NCI-H2227 (cell line): ENCODE results near the gene DLK2.
"Not testable (repeated sequence)": the region's sequence is repeated elsewhere in the genome, so short reads cannot be mapped to it uniquely, and the experiment has no call there.

ENCODE experiments used
- DNase-seq: peaks from one replicate; lab custom pipeline; 2025; ENCODE audit not compliant: unreplicated experiment; lab: John Stamatoyannopoulos, UW

Gene DLK2

GRCh38 chr6:43427406-43428111 lies 27.8 kb downstream of the DLK2 start, which contains the start of gene ABCC10:
Gene ABCC10, plus strand, starts transcription at chr6:43427541. Its CDS starts 438 bp downstream, at chr6:43427979.
- peak; percentile 94 for DNase-seq

- no peak for DNase-seq
Observed at GRCh38 chr6:43426928-43427405, 28.4 kb downstream of the DLK2 start.

- DNase-seq: not testable (repeated sequence)
Observed at GRCh38 chr6:43425083-43425482, 30.3 kb downstream of the DLK2 start.

GRCh38 chr6:43421831-43422230 lies 33.5 kb downstream of the DLK2 start:
- DNase-seq: no peak

- DNase-seq: no peak
Observed at GRCh38 chr6:43420012-43420709, 35.2 kb downstream of the DLK2 start.

- DNase-seq: no peak
Observed at GRCh38 chr6:43416935-43417334, 38.4 kb downstream of the DLK2 start.

- DNase-seq: not testable (repeated sequence)
Observed at GRCh38 chr6:43415275-43415674, 40.1 kb downstream of the DLK2 start.

- no peak for DNase-seq
Observed at GRCh38 chr6:43413002-43413401, 42.3 kb downstream of the DLK2 start.

- no peak for DNase-seq
Observed at GRCh38 chr6:43412541-43412940, 42.8 kb downstream of the DLK2 start.

GRCh38 chr6:43410776-43411175 lies 44.6 kb downstream of the DLK2 start:
- not testable (repeated sequence) for DNase-seq

- no peak for DNase-seq
Observed at GRCh38 chr6:43408259-43408658, 47.1 kb downstream of the DLK2 start.

GRCh38 chr6:43407296-43407695 lies 48.1 kb downstream of the DLK2 start:
- no peak for DNase-seq

- no peak for DNase-seq
Observed at GRCh38 chr6:43405354-43405753, 50.0 kb downstream of the DLK2 start.

GRCh38 chr6:43402820-43403219 lies 52.5 kb downstream of the DLK2 start:
- no peak for DNase-seq

GRCh38 chr6:43401730-43402129 lies 53.6 kb downstream of the DLK2 start:
- no peak for DNase-seq
